C4-2B (cell line): ENCODE results near the gene DSCAML1.

Experiments used
- H3K27ac ChIP-seq: fragments of 450-650 bp; 2 replicates; pipeline ENCODE4 v1.5.1; 2017
- ZFX ChIP-seq: fragments of 450-650 bp; IDR thresholded peaks from 2 replicates; pipeline ENCODE4 v1.6.1; 2017
- TF ChIP-seq, protein P1 (sequence below): fragments of 450-650 bp; conservative IDR thresholded peaks from 2 replicates; pipeline ENCODE4 v1.5.1; 2017; ENCODE audit warnings: mild to moderate bottlenecking

Gene DSCAML1

GRCh38 chr11:117745346-117745745 is 51.7 kb downstream of the DSCAML1 start:
- TF ChIP-seq, protein P1, sequence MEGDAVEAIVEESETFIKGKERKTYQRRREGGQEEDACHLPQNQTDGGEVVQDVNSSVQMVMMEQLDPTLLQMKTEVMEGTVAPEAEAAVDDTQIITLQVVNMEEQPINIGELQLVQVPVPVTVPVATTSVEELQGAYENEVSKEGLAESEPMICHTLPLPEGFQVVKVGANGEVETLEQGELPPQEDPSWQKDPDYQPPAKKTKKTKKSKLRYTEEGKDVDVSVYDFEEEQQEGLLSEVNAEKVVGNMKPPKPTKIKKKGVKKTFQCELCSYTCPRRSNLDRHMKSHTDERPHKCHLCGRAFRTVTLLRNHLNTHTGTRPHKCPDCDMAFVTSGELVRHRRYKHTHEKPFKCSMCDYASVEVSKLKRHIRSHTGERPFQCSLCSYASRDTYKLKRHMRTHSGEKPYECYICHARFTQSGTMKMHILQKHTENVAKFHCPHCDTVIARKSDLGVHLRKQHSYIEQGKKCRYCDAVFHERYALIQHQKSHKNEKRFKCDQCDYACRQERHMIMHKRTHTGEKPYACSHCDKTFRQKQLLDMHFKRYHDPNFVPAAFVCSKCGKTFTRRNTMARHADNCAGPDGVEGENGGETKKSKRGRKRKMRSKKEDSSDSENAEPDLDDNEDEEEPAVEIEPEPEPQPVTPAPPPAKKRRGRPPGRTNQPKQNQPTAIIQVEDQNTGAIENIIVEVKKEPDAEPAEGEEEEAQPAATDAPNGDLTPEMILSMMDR: no peak
- TF ChIP-seq ZFX: no peak
- no peak overlapping the region for H3K27ac ChIP-seq

- no peak overlapping the region for H3K27ac ChIP-seq
- TF ChIP-seq, protein P1: no peak
- no peak for TF ChIP-seq ZFX
Measured at GRCh38 chr11:117744471-117745150, 52.4 kb downstream of the DSCAML1 start.

- H3K27ac ChIP-seq: no peak overlapping the region
- no peak for TF ChIP-seq ZFX
- TF ChIP-seq, protein P1: no peak
Measured at GRCh38 chr11:117743121-117743815, 53.7 kb downstream of the DSCAML1 start.

- H3K27ac ChIP-seq: no peak overlapping the region
- TF ChIP-seq ZFX: no peak
- TF ChIP-seq, protein P1: no peak
Measured at GRCh38 chr11:117738246-117738957, 58.6 kb downstream of the DSCAML1 start.

DNA sequence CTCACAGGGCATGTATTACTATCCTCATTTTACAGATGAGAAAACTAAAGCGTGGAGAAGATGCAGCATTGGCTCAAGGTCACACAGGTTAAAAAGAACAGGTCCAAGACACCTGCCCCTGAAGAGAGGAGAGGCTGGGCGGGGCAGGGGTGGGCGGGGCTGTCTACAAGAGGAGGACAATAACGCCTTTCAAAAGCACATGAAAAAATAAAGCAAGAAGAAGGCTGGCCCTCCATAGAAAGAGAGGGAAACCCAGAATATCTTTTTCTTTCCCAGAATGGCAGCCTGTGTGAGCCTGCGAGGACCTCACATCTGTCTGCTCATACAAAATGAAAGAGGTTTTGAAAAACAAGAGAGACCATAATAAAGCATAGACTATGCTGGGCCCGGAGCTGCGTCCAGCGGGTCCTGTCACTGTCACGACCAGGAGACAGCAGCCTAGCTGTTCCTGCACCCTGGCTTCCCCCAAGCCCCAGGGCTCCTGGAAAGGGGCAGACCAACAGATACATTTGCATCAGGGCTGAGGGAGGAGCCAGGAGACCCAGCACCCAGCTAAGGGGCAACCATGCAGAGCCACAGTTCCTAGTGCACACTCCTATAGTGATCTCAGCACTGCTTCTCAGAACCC is 61.6 kb downstream of the DSCAML1 start:
- H3K27ac ChIP-seq: no peak overlapping the region
- TF ChIP-seq, protein P1: no peak
- no peak for TF ChIP-seq ZFX

GRCh38 chr11:117734601-117735024 is 62.4 kb downstream of the DSCAML1 start:
- H3K27ac ChIP-seq: no peak overlapping the region
- no peak for TF ChIP-seq ZFX
- TF ChIP-seq, protein P1: no peak
